ENCODE measurements around the gene IL1R2.

The IL1R2 gene

DNA sequence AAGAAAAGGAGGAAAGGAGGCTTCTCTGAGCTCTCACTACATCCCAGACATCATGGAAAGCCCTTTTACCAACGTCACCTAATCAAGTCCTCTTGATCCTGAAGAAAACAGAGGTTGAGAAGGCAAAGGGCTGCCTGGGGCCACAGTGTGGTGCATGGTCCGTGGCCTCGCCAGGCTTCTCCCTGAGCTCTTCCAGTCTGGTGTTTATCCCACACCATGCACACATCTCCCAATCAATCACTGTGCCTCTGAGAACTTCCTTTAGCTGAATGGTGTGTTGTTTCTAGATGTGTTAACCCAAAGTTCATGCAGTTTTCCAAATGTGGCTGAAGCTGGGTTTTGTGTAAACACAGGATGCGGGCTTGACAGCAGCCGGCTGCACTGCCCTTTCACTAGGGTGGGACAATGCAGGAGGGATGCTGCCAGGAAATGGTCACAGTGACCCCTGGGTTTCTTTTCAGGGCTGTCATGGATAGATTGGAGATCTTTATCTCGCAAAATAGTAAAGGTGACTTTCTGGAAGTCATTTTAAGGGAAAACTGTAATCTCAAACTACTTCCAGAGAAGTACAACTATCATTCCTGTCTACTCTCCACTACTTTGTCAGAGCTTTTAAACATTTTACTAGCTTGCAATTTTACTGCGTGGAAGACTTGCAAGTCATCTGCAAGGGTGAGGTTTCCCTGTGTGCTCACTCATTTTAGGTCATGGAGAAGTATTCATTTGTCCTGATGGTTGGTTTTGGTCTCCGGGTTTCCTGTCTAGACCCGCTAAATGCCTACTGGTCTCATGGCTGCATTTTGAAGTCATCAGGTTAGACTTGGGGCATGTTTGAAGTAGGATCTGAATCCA lies 54.6 kb downstream of the IL1R2 start:
- Mint-ChIP-seq H3K36me3 (no peaks in the 10 kb centered on the region), H3K9me3 (no peaks in the 10 kb centered on the region), H3K4me1 (peaks cover 13% of the 10 kb centered on the region), H3K27ac (no peak overlapping the region), H3K4me3 (no peak overlapping the region), H3K27me3 (peaks cover 56% of the 10 kb centered on the region)
- ATAC-seq = no peak

DNA sequence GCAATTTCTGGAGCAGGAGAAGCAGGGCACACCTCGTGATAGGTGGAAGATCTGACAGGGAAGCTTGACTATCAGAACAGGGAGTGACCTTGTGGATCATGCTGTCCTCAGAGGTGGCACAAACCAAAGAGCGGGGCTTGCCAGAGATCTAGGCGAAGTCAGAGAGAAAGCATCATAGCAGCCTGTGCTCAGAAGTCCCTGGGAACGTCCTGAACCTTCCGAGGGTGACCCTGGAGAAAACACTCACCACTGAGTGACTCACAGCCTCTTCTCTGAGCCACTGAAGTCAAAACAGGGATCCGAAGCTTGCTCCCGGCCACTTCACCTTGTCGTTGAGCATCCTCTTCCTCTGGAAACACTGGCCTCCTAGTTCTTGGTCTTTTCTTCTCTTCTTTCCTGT lies 56.7 kb downstream of the IL1R2 start:
- Mint-ChIP-seq H3K4me3 (no peak overlapping the region), H3K27ac (no peak overlapping the region), H3K4me1 (no peaks in the 10 kb centered on the region), H3K36me3 (no peaks in the 10 kb centered on the region), H3K9me3 (no peaks in the 10 kb centered on the region), H3K27me3 (peaks cover 49% of the 10 kb centered on the region)
- no peak for ATAC-seq

DNA sequence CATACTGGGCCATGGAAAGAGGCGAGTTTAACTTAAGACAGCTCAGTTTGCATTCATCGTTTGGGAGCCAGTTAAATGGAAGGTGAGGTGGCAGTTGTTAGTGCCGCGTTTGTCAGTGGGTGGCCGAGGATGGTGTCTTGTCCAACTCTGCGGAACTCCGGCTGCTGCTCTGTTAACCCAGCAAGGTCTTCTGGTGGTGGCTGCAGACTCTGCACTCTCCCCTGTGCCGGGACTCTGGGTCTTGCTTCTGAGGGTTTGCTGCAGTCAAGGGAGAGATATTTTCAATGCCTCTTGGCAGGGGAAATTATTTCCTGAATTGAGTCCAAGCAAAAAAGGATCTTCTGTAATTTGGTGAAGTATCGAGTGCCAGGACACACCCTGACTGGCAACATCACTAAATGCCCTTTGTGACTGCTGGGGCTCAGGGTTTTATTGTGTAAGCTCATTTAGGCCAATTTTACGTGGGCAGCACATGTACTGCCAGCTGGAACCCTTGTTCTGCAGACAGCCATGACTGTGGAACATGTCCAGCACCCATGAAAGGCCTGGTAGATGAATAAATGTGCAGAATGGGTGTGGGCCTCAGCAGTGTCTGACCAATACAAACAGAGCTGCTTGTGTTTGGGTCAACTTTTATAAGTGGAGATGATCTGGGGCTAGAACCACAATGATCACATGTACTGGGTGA lies 58.1 kb downstream of the IL1R2 start:
- H3K4me1 Mint-ChIP-seq = no peaks in the 10 kb centered on the region
- H3K36me3 Mint-ChIP-seq = no peaks in the 10 kb centered on the region
- H3K4me3 Mint-ChIP-seq = no peak overlapping the region
- H3K27ac Mint-ChIP-seq = no peak overlapping the region
- no peak for ATAC-seq
- H3K27me3 Mint-ChIP-seq = peaks cover 42% of the 10 kb centered on the region
- H3K9me3 Mint-ChIP-seq = no peaks in the 10 kb centered on the region

- H3K27ac Mint-ChIP-seq = no peak overlapping the region
- no peaks in the 10 kb centered on the region for H3K36me3 Mint-ChIP-seq
- H3K27me3 Mint-ChIP-seq = peaks cover 34% of the 10 kb centered on the region
- H3K9me3 Mint-ChIP-seq = no peaks in the 10 kb centered on the region
- no peak overlapping the region for H3K4me3 Mint-ChIP-seq
- no peaks in the 10 kb centered on the region for H3K4me1 Mint-ChIP-seq
- no peak for ATAC-seq
Measured at GRCh38 chr2:102050854-102051391, 59.2 kb downstream of the IL1R2 start.

DNA sequence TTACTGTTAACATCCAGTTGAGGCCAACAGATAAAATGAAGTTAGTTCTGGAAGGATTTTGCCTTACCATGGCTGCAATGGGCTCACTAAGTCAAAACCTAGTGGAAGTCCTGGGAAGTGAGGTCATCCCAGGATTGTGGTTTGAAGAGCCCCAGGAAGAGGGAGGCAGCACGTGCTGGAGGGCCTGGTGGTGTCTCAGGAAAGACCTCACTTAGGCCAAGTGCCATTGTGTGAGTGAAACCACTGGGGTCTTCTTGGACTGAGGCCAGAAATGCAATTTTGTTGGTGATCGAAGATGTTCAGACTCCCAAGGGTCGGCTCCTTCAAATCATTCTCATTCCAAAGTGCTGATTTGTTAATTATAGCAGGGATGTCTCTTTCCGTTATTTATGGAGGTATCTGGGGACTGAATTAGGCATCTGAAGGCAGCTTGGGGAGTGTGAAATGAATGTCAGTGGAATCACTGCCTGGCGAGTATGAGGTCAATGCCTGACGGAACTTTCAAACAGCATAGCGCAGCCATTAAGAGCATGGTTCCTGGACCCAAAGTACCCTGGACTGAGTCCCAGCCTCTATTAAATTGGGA lies 60.0 kb downstream of the IL1R2 start:
- Mint-ChIP-seq H3K9me3 (no peaks in the 10 kb centered on the region), H3K27me3 (peaks cover 26% of the 10 kb centered on the region), H3K4me3 (no peak overlapping the region), H3K4me1 (no peaks in the 10 kb centered on the region), H3K27ac (no peak overlapping the region), H3K36me3 (no peaks in the 10 kb centered on the region)
- ATAC-seq = no peak

DNA sequence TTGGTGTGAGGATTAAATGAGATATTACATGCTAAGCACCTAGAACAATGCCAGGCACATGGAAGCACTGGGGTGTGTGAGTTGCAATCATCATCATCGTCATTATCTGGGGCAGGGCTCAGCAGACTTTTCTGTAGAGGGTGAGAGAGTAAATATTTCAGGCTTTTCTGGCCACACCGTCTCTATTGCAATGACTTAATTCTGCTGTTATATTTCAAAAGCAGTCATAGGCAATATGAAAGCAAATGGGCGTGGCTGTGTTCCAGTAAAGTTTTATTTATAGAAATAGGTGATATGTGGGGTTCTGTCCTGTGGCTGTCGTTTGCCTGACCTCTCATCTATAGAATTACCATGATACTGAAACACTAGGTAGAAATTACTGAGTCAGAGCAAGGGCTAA lies 60.6 kb downstream of the IL1R2 start:
- peaks cover 20% of the 10 kb centered on the region for H3K27me3 Mint-ChIP-seq
- no peaks in the 10 kb centered on the region for H3K9me3 Mint-ChIP-seq
- H3K27ac Mint-ChIP-seq = no peak overlapping the region
- H3K36me3 Mint-ChIP-seq = no peaks in the 10 kb centered on the region
- no peak for ATAC-seq
- no peak overlapping the region for H3K4me3 Mint-ChIP-seq
- no peaks in the 10 kb centered on the region for H3K4me1 Mint-ChIP-seq

- H3K36me3 Mint-ChIP-seq = no peaks in the 10 kb centered on the region
- H3K4me3 Mint-ChIP-seq = no peak overlapping the region
- peaks cover 12% of the 10 kb centered on the region for H3K27me3 Mint-ChIP-seq
- no peaks in the 10 kb centered on the region for H3K4me1 Mint-ChIP-seq
- no peak overlapping the region for H3K27ac Mint-ChIP-seq
- H3K9me3 Mint-ChIP-seq = no peaks in the 10 kb centered on the region
- no peak for ATAC-seq
Measured at GRCh38 chr2:102053096-102053495, 61.3 kb downstream of the IL1R2 start.

- no peak overlapping the region for H3K4me3 Mint-ChIP-seq
- no peaks in the 10 kb centered on the region for H3K9me3 Mint-ChIP-seq
- no peak for ATAC-seq
- no peaks in the 10 kb centered on the region for H3K36me3 Mint-ChIP-seq
- H3K4me1 Mint-ChIP-seq = no peaks in the 10 kb centered on the region
- no peak overlapping the region for H3K27ac Mint-ChIP-seq
- H3K27me3 Mint-ChIP-seq = peaks cover 9% of the 10 kb centered on the region
Measured at GRCh38 chr2:102055346-102055990, 63.7 kb downstream of the IL1R2 start.

GRCh38 chr2:102056079-102056581 lies 64.4 kb downstream of the IL1R2 start:
- Mint-ChIP-seq H3K27me3 (peaks cover 9% of the 10 kb centered on the region), H3K4me1 (no peaks in the 10 kb centered on the region), H3K9me3 (no peaks in the 10 kb centered on the region), H3K36me3 (no peaks in the 10 kb centered on the region), H3K4me3 (no peak overlapping the region), H3K27ac (no peak overlapping the region)
- ATAC-seq = no peak

DNA sequence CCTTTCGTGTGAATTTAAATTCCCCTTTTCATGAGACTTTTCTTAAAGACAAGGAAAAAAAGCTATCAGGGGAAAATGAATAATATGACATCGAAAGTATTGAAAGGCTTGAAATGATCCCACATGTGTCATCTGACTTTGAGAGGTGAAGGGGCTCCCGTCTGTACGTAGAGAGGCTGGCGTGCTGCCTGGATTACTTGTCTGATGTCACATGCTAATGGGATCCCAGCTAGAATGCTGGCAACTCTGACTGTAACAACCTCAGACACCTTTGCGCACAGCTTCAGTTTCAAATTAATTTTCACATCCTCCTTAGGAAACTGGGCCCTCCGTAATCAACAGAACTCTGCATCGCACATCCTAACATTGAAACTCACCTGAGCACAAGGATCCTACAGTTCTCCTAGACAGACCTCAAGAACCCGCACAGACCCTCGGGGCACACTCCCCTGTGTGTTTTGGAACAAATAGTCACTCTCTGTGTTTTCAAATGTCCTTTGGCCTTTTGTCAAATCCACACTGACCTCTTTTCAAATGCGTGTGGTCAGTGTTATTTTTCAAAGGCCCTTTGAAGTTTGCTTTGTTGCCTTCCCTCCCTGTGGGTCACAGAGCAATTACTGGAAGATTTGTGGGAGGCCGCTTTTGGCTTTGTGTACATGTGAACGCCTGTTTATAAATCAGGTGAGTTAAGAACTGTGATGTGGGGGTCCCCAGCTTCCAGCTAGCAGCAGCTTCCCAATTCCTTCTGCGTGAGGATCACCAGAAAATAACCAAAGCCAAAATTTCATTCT lies 65.9 kb downstream of the IL1R2 start:
- no peaks in the 10 kb centered on the region for H3K36me3 Mint-ChIP-seq
- no peak overlapping the region for H3K27ac Mint-ChIP-seq
- no peak for ATAC-seq

DNA sequence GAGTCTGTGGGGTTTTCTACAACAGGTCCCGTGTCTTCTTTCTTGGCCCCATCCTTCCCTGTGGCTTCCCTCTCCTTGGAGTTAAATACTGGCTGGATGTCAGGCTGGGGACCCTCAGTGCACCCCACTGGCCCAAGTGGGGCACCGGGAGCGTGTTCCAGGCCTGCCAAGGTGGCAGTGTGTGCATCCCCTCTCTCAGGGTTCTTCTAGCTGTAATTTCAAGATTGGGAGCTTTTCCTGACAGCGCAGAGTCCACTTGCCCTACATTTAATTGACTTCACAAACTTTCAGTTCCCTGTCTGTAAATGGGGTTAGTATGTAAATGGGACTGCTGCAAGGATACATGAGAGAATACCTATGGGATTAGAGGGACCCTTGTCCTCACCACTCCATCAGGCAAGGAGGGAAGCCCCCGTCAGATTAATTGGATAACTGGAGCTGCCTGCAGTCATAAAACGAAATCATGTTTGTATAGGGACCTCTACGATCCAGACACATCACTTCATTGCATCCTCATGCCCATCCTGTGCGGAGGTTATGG lies 66.6 kb downstream of the IL1R2 start:
- no peaks in the 10 kb centered on the region for H3K36me3 Mint-ChIP-seq
- H3K4me3 Mint-ChIP-seq = no peak overlapping the region
- no peak for ATAC-seq
- H3K4me1 Mint-ChIP-seq = peaks cover 15% of the 10 kb centered on the region
- H3K9me3 Mint-ChIP-seq = no peaks in the 10 kb centered on the region
- peaks cover 2% of the 10 kb centered on the region for H3K27me3 Mint-ChIP-seq
- H3K27ac Mint-ChIP-seq = no peak overlapping the region

More for the DNA sequence above, 65.9 kb downstream of the IL1R2 start:
- Mint-ChIP-seq H3K4me1 (peaks cover 8% of the 10 kb centered on the region), H3K4me3 (no peak overlapping the region), H3K27me3 (peaks cover 8% of the 10 kb centered on the region), H3K9me3 (no peaks in the 10 kb centered on the region)

DNA sequence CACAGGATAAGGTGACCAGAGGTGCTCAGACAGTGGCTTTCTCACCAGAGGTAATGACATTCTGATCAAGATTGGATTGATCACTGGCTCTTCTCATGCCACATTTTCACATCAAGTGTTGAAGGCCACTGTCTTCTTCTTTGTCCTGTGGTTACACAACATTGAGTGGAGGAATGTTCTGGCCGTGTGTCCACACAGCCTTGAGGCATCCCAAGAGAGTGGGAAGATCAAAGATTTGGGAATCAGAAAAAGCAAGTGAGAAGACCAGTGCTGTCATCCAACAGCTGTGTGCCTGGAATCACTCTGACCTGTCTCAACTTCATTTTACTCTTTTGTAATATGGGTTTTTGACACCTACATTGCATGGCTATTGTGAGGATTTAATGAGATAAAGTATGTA lies 67.4 kb downstream of the IL1R2 start:
- no peaks in the 10 kb centered on the region for H3K36me3 Mint-ChIP-seq
- H3K27ac Mint-ChIP-seq = no peak overlapping the region
- H3K27me3 Mint-ChIP-seq = no peaks in the 10 kb centered on the region
- ATAC-seq = no peak
- peaks cover 18% of the 10 kb centered on the region for H3K4me1 Mint-ChIP-seq
- no peak overlapping the region for H3K4me3 Mint-ChIP-seq
- no peaks in the 10 kb centered on the region for H3K9me3 Mint-ChIP-seq

GRCh38 chr2:102060047-102060446 lies 68.3 kb downstream of the IL1R2 start:
- no peak for ATAC-seq
- H3K36me3 Mint-ChIP-seq = no peaks in the 10 kb centered on the region
- H3K4me1 Mint-ChIP-seq = peaks cover 18% of the 10 kb centered on the region
- H3K4me3 Mint-ChIP-seq = no peak overlapping the region
- H3K27me3 Mint-ChIP-seq = peaks cover 6% of the 10 kb centered on the region
- H3K27ac Mint-ChIP-seq = no peak overlapping the region
- no peaks in the 10 kb centered on the region for H3K9me3 Mint-ChIP-seq

DNA sequence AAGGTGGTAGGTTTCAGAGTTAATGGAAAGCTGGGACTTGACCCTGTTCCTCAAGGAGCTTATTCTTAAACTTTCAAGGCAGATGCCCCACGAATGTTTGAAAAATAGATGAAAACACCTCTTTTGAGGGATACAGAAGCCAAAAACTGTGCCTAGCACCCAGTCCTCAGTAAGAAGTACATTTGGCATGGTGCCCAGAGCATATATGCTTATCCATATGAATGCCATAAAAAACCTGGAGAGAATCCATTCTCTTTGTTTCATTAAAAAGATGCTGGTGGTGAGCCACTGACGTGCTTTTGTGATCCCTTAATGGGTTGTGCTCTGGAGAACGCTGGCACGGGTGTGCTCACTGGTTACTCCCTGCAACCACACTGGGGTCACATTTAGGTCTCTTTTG lies 69.0 kb downstream of the IL1R2 start:
- Mint-ChIP-seq H3K9me3 (no peaks in the 10 kb centered on the region), H3K27me3 (peaks cover 13% of the 10 kb centered on the region)

More for the DNA sequence above, 69.0 kb downstream of the IL1R2 start:
- no peak for ATAC-seq
- no peak overlapping the region for H3K4me3 Mint-ChIP-seq
- peaks cover 18% of the 10 kb centered on the region for H3K4me1 Mint-ChIP-seq
- H3K27ac Mint-ChIP-seq = no peak overlapping the region
- no peaks in the 10 kb centered on the region for H3K36me3 Mint-ChIP-seq

All from stimulated activated memory B cell treated with anti-CD40 and anti-IgM and Interleukin-4, amounts not matched to agents 10 μg/mL and 1 μg/mL and 100 μg/mL, for 72 hours (primary cell).